ENCODE data around the gene GAB2.
A peak's percentile ranks its signal among the peaks of the same experiment; 100 is the strongest.

GAB2 gene

DNA sequence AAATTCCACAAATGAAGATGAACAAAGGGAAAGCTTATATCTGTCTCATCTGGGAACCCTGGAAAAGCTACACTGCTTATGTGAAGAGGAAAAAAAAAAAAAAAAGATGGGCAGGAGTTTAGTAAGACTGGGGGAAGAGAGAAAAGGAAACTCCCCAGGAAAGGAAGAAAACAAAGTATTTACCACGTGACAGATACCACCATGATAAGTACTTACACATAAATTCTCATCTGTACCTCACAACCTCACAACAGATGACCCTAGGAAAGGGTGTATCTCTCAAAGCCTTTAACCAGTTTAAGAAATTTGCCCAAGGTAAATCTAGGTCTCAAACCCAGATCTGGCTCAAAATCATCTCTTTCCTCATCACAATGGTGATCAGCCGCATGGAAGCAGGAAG, 77.1 kb downstream of the GAB2 start:
- no peak for DNase-seq

DNA sequence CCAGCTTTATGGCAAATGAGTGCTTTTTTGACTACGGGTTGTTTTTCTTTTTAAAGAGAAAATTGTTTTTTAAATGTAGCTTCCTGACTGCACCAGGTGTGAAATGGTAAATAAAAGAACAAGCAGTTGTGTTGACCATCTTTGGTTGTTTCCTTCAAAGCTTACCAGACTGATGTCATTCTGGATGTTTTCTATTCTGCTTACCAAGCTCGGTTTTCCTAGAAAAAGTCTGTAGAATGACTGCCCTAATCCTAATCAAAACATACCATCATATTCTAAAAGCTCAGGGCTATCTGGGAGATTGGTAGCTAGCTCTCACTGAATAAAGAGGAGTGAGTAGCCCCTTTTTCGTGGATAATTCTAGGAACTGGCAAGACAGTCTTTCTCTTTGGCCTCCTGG, 77.7 kb downstream of the GAB2 start:
- DNase-seq: no peak

DNA sequence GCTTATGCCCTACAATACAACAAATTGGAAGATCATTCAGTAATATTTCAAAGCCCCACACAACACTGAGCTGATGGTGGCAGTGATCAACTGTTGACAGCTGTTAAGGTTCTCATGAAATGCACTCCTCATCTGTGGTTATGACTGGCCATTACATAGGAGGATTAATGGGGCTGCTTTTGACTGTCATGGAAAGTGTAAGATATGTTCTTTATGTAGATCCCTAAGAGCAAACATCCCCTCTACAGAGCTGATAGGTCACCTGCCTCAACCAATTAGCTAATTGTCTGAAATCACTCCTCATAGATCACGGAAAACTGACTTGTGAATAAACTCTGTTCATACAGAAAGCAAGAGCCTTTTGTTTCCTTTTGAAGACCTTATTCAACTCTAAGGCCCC, 78.1 kb downstream of the GAB2 start:
- DNase-seq: no peak

DNA sequence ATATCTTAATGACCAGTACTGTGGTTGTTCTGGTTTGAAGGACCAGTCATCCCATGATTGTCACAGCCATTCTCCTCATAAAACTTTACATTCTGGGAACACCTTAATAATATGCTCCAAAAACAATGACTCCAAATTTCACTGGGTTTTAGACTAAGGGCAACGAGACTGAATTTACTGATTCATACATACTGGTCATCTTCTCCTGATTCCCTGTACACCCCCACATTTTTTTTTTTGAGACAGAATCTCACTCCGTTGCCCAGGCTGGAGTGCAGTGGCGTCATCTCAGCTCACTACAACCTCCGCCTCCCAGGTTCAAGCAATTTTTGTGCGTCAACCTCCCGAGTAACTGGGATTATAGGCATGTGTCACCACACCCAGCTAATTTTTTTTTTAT, 78.9 kb downstream of the GAB2 start:
- DNase-seq: no peak

DNA sequence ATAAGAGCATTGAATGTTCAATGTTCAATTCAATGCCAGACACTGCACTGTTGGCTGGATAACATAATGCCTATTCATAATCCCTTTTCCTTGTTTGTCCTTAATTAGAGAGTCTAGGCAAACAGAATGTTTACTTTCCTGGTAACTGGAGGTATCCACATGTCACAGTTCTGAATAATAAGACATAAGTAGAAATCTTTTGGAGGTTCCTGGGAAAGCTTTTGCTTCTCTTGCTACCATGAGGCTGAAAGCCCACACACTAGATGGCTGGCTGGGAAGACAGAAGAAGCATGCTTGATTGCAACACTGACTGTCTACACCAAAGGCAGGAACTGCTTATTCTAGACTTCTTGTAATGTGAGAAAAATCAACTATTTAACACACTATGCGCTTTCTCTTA, 79.5 kb downstream of the GAB2 start:
- no peak for DNase-seq

DNA sequence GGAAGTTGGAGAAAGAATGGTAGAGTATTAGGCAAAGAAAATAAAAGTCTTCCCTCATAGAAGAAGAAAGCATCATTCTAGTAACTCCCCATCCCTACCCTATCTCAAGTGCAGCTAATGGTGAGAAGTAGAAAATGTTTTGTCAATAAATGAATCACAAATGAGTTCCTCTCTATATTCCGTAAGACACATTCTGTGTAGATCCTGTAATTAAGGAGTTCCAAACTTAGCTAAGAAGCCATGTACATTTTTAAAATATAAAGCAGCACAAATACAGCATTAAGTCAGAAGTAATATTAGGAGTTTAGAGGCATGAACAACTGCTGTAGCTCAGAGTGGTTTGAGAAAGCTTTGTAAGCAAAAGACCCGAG, 80.1 kb downstream of the GAB2 start:
- DNase-seq: no peak

DNA sequence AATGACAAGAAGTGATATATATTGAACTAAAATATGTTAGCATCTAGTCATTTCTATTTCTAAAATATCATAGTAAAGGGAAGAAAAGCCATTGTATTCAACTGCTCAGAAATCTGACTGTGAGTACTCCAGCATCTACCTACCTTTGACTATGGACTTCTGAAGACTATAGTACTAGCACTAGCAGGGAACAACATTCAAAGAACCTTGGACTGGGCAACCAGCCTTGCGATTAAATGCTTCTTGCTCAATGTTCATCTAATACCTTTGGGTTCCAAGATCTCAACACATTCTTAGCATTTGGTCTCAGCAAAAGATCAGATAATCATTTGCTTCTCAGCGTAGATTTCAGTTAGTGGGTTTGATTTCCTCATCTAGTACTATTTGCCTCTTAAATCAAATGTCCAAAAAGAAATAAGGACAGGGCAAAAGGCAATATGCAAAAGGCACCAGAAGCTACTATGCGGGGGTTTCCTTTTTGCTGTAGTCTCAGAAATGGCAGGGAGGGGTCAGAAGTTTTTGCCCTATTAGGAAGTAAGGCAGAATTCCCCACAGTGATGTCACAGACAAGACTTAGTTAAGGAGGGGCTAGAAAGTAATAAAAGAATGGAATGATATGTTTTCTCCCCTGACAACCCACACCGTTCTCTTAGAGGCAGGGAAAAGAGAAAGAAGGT, 80.6 kb downstream of the GAB2 start:
- DNase-seq: no peak

DNA sequence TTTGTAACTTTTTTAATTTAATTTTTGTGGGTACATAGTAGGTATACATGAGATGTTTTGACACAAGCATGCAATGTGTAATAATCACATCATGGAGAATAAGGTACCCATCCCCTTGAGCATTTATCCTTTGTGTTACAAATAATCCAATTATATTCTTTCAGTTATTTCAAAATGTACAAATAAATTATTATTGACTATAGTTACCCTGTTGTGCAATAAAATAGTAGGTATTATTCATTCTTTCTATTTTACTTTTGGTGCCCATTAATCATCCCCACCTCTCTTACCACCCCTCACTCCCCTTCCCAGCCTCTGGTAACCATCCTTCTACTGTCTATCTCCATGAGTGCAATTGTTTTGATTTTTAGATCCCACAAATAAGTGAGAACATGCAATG, 83.5 kb downstream of the GAB2 start:
- DNase-seq: no peak

DNA sequence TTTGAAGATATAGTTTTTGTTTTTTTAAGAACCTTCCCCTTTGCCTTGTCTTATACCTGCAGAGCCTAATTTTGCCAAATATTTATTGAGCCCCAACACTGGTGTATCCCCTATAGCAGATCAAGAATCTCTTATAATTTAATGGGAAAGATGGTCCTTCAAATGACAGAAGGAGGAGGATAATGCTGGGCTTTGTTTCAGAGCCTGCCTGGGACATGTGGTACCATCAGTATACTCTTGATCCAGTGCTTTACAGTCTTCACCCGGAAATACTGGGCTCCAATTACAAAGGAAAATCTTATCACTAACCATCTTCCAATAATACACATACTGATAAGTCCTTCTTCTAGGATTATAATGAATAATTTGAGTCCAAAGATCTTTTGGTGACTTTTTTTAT, 84.7 kb downstream of the GAB2 start:
- DNase-seq: no peak

DNA sequence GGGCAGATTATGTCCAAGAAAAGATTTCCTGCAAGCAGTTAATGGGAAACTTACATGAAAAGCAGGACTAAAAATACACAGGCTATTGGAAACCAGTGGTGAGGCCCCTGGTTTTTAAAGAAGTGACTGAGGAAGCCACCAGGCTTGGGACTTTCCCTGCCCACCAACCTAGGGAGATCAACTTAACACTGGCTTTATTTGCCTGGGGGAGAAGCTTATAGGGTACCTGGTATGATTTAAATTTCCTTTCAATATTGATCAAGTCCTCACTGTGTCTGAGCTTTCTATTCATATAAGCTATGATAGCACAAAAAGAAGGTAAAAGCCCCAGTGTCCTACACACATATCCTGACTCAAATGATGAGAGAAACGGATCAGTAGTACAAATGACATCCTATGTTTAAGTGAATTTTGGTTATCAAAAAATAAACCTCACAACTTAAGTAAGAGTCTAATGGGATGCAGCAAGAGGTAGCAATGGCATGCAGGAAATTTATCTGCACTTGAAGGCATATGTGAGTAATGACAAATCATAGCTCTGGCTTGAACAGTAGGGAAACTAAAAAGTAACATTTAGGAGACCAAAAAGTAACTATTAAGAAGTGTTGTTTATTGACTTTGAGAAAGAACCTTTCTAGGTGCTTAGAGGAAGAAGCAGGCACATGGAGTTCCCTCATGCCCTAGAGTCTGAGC, 85.3 kb downstream of the GAB2 start:
- no peak for DNase-seq

DNA sequence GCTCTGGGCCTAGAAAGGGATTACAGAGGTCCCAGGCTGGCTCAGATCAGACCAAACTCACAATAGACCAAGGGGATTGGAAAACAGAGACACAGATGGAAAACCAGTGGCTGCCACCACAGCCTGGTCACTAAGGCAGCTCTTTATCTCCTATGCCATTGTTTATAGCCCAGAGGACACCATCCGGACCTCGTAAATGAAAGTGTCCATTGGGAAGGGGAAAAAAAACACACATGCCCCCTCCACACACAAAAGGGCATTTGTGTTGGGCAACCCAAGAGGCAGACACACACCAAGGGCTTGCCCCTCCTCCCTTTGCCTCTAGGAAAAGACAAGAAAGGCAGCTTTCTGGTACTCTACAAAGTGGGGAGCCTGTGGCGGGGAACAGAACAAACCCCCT, 85.9 kb downstream of the GAB2 start:
- peak in 11 of 14 donors; percentile 6 to 76 (median 59) for DNase-seq

DNA sequence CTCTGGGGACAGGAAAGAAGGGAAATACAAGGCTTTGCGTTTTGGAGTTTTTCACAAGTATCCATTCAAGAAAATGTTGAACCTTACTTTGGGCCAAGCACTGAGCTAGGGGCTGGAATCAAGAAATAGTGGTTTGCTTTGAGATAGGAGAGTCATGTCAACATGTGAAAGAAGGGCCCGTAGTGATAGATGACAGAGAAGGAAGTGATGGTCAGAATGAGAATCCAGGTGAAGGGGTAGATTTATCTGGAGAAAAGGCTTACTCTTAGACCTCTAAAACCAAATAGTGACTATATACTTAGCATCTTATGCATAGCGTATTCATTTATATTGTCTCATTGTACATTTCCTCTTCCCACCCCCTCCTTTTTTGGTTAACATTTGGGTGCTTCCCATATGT, 87.3 kb downstream of the GAB2 start:
- DNase-seq: no peak

DNA sequence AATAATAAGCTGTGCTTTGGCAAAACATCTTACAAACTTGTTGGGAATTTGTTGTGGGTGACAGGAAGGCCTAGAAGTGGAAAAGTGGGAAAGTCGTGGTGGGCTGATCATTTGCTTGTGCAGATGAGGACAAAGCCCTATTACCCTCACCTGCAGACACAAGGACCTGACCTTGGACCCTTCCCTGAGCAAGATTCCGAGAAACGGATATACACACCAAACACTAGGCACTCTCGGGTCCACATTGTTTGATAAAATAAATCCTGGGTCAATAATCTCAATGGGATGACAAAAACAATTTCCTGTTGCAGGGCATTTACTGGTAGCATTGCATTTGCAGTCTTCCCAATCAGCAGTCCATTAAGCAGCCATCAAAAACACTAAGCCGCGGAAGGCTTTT, 89.7 kb downstream of the GAB2 start:
- no peak for DNase-seq

DNA sequence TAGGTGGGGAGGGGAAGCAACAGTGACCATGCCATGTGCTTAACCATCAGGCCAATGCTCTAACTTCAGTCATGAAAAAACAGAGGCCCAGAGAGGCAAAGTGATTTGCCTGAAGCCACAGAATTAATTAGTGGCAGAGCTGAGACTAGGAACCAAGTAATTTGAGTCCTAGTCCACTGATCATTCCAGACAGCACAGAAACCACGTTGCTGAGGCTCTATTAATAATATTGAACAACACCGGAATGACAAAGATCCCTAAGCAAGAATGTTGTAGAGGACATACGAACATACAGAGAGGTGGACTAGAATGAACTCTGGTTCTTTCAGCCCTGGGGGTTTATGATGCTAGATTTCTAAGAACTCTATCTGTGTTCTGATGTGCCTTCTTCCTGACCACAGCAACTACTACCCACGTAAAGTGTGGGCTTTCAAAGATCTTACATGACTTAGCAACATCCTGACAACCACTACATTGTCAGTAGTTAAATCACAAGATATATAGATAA, 92.3 kb downstream of the GAB2 start:
- no peak for DNase-seq

DNA sequence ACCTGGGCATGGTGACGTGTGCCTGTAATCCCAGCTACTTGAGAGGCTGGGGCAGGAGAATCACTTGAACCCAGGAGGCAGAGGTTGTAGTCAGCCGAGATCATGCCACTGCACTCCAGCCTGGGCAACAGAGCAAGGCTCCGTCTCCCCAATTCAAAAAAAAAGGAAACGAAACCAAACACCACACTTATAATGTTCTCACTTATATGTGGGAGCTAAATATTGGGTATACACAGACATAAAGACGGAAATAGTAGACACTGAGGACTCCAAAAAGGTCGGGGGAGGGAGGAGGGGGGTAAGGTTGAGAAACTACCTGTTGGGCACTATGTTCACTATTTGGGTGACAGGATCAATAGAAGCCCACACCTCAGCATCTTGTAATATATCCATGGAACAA, 94.3 kb downstream of the GAB2 start:
- DNase-seq: no peak

DNA sequence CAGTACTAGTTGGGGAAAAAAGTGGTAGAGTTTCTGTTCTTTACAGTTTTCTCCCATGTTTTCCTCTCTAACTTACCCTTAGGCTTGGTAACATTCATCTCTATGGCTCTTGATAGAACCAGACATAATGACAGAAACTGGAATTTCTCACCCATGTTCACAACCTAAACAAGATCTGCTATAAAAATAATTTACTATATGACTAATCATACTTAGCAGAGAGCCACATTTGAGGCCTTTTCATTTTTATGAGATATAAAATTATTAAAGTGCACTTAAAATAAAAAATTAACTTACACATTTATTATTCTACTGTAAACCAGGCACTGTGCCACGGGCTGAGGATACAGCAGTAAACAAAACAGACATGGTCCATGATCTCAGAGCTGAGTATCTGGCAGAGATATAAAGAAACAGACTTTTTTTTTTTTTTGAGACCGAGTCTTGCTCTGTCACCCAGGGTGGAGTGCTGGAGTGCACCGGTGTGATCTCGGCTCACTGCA, 98.1 kb downstream of the GAB2 start:
- DNase-seq: no peak

DNA sequence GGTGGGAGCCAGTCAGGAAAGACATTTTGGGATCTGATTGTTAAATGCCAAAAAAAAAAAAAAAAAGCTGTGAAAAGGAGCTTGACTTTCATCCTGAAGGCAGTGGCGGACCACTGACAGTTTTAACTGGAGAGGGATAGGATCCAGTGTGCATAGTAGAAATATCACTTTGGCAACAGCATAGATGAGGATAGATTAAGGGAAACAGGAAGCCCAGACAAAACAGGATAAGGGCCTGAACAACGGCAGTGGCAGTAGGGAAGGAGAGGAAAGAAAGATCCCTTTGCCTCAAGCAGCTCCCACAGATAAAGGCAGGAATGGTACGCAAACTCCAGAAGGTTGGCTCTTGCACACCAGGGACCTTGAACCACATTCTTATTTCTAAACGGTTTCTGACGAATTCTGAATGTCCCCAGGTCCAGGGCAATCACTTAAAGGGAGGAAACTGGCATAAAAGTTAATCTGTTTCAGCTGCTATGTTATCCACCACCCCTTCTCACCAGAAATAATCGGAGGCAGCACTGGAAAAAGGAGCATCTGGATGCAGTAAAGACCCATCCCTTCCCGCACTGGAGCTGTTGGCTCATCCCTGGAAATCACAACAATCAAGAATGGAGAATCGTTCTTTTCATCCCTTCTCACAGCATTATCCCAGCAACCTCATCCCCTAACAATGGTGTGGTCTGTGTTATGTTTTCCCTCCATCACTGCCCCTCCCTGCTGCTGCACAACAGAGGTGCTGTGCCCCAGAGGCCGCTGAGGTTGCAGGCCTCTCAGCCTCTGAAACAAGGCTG, 99.1 kb downstream of the GAB2 start:
- peak in 10 of 14 donors; percentile 17 to 87 (median 66) for DNase-seq

DNA sequence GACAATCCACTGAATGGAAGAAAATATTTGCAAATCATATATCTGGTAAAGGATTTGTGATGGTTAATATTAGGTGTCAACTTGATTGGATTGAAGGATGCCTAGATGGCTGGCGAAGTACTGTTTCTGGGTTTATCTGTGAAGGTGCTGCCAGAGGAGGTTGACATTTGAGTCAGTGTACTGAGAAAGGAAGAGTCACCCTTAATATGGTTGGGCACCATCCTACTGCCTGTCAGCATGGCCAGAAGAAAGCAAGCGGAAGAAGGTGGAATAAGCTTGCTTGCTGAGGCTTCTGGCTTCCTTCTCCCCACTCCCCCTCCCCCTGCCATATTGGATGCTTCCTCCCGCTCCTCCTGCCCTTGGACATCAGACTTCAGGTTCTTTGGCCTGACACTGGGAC, 101.9 kb downstream of the GAB2 start:
- DNase-seq: no peak

DNA sequence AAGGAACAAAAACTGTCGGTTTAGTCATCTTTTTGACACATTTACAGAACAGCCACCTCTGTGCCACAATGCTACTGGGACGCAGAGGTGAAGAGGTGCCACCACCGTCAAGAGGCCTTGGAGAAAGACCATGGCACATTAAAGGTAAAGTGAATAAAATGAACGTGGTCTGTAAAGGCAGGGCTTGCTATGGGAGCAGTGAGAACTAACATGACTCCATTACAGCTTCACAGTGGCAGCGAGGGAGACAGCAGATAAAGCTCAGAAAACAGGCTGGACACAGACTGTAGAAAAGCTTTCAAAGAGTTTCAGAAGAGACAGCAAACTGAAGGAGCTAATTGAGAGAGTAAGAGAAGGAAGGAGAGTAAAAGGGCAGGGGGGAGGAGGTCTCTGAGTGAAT, 102.9 kb downstream of the GAB2 start:
- no peak for DNase-seq

DNA sequence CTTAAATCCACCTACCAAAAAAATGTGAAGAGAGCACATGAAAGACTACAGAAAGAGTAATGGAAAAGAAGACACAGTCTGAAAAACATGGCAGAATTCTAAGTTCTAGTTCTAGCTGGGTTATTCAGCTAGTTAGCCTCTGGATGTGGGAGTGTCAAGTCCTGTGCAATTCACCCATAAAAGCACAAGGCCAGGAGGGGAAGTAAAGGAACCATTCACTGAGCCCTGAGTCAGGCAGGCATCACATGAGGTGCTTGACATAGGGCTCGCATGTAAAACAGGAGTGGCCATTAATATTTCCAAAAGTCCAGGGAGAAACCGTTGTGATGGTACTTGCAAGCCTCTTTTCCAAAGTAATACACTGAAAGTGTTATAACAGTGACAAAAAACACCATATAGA, 103.7 kb downstream of the GAB2 start:
- no peak for DNase-seq

DNA sequence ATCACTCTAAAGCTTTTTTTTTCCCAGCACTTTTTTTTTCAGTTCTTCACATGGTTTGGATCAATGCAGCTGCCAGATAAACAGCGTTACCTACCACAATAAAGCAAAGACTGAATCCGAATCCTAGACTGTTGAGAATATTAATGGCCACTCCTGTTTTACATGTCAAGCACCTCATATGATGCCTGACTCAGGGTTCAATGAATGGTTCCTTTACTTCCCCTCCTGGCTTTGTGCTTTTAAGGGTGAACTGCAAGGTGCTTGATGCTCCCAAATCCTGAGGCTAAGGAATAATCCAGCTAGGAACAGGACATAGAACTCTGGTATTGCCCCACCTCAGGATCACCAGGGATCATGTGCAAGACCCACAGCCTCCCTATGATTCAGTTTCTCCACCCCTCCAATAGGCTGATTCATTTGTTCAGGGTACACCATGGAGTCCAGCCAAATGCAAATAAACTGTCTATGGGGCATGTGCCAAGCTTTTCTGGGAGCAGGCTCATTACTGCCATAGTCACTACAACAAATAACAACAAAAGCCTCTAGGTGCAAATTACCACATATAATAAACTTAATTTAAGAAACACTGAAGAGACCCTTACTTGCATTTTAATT, 104.3 kb downstream of the GAB2 start:
- peak in 6 of 14 donors; percentile 25 to 70 (median 44) for DNase-seq

DNA sequence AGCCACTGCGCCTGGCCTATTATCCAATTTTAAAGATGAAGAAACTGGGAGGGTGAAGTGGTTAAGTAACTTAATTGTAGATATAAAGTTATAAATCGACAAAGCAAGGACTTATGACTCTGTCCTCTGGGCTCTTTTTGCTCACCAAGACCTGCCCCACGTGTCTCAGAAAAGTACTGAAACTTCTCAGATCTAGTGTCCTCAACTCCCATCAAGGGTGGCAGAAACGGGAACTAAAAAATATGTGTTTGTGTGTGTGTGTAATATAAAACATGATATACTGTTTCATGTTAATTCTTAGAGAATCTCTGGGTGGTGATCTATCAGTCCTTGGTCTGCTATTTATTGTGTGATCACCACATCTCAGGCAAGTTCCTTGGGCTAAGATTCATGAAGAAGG, 104.9 kb downstream of the GAB2 start:
- no peak for DNase-seq

Measured in C1 segment of cervical spinal cord (tissue), 14 donors.